ENCODE results near the gene OSBPL9. TPM values are rescaled to one million over a fixed set of nuclear protein-coding genes. Genes with fewer than 3 reads are reported as not detected.

Gene OSBPL9
- total RNA-seq, 1 experiment from 2014 or later: 128 TPM

DNA sequence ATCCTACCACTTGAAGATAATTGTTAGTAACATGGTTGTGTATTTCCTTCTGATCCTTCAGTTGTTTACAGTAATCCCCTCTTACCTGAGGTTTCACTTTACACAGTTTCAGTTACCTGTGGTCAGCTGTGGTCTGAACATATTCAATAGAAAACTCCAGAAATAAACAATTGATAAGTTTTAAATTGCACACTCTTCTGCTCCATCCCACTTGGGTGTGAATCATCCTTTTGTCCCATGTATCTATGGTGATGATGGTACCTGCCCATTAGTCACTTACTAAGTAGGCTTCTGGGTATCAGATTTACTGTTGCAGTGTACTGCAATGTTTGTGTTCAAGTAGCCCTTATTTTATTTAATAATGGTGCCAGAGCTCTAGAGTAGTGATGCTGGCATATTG is 62.5 kb downstream of the OSBPL9 start:
- H3K79me2 ChIP-seq (ENCODE audit: low read length): no peaks in the 10 kb centered on the region
- H3K36me3 ChIP-seq (ENCODE audit: insufficient read depth, low read length): no peaks in the 10 kb centered on the region
- no peaks in the 10 kb centered on the region for H3K4me1 ChIP-seq (ENCODE audit: low read length)
- H3K4me3 ChIP-seq (ENCODE audit: low read length): no peak overlapping the region
- H3K9me2 ChIP-seq (replicated peaks; ENCODE audit: insufficient read depth, low read length): no peaks in the 10 kb centered on the region
- no peaks in the 10 kb centered on the region for H3K27me3 ChIP-seq (ENCODE audit: low read length)
- H3K9ac ChIP-seq (ENCODE audit: low read length): no peak overlapping the region
- no peak overlapping the region for H3K4me2 ChIP-seq (ENCODE audit: low read depth, low read length, poor library complexity, severe bottlenecking)
- H4K20me1 ChIP-seq (ENCODE audit: insufficient read depth, low read depth, low read length): peaks cover 10% of the 10 kb centered on the region; the same call in 1 of the 2 replicates
- DNase-seq: no peak
- H2AFZ ChIP-seq (ENCODE audit: low read length): no peak overlapping the region
- H3K27ac ChIP-seq (ENCODE audit: low read length): no peak overlapping the region
- no peaks in the 10 kb centered on the region for H3K9me3 ChIP-seq (ENCODE audit: low read length)

DNA sequence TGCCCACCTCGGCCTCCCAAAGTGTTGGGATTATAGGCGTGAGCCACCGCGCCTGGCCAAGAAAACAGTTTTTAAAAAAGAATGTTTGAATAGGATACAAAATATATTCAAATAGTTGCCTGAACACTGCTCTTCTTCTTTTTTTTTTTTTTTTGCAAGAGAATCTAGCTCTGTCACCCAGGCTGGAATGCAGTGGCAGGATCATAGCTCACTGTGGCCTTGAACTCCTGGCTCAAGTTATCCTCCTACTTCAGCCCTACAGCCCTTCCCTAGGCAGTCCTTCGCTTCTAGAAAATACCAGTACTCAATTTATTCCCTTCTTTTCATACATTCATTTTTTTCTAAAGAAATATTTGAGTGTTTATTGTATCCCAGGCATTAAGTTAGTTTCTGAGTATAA is 67.9 kb downstream of the OSBPL9 start:
- no peak overlapping the region for H3K4me2 ChIP-seq (ENCODE audit: low read depth, low read length, poor library complexity, severe bottlenecking)
- H3K4me1 ChIP-seq (ENCODE audit: low read length): no peaks in the 10 kb centered on the region
- H3K4me3 ChIP-seq (ENCODE audit: low read length): no peak overlapping the region
- H3K9me3 ChIP-seq (ENCODE audit: low read length): no peaks in the 10 kb centered on the region
- no peaks in the 10 kb centered on the region for H3K9me2 ChIP-seq (replicated peaks; ENCODE audit: insufficient read depth, low read length)
- H3K27ac ChIP-seq (ENCODE audit: low read length): no peak overlapping the region
- H3K36me3 ChIP-seq (ENCODE audit: insufficient read depth, low read length): no peaks in the 10 kb centered on the region
- no peak overlapping the region for H2AFZ ChIP-seq (ENCODE audit: low read length)
- no peaks in the 10 kb centered on the region for H3K79me2 ChIP-seq (ENCODE audit: low read length)
- peak; percentile 20 for DNase-seq
- no peak overlapping the region for H3K9ac ChIP-seq (ENCODE audit: low read length)
- peaks cover 18% of the 10 kb centered on the region for H4K20me1 ChIP-seq (ENCODE audit: insufficient read depth, low read depth, low read length)
- H3K27me3 ChIP-seq (ENCODE audit: low read length): no peaks in the 10 kb centered on the region

DNA sequence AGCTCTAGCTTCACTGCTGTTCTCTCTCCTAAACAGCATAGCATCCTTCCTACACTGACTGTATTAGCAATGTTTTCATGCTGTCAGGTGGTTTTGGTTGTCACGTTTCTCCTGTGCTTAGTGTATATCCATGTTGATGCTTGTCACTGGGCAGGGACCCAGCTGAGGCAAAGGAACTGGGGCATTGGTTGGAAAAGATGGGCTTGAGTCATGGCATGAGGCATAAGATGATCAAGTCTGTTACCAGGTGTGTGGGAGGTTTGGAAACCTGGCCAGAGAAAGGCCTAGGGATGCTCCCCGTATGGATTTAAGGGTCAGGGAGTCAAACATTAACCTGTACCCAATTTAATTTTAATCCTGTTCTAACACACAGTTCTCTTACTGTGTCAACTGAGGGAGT is 69.6 kb downstream of the OSBPL9 start:
- no peaks in the 10 kb centered on the region for H3K4me1 ChIP-seq (ENCODE audit: low read length)
- H3K36me3 ChIP-seq (ENCODE audit: insufficient read depth, low read length): no peaks in the 10 kb centered on the region
- H3K9ac ChIP-seq (ENCODE audit: low read length): no peak overlapping the region
- H3K4me3 ChIP-seq (ENCODE audit: low read length): no peak overlapping the region
- H3K9me3 ChIP-seq (ENCODE audit: low read length): no peaks in the 10 kb centered on the region
- peaks cover 26% of the 10 kb centered on the region for H4K20me1 ChIP-seq (ENCODE audit: insufficient read depth, low read depth, low read length)
- peak; percentile 12 for DNase-seq
- H2AFZ ChIP-seq (ENCODE audit: low read length): no peak overlapping the region
- H3K9me2 ChIP-seq (replicated peaks; ENCODE audit: insufficient read depth, low read length): no peaks in the 10 kb centered on the region
- H3K27me3 ChIP-seq (ENCODE audit: low read length): no peaks in the 10 kb centered on the region
- no peak overlapping the region for H3K27ac ChIP-seq (ENCODE audit: low read length)
- H3K4me2 ChIP-seq (ENCODE audit: low read depth, low read length, poor library complexity, severe bottlenecking): no peak overlapping the region
- H3K79me2 ChIP-seq (ENCODE audit: low read length): no peaks in the 10 kb centered on the region

DNA sequence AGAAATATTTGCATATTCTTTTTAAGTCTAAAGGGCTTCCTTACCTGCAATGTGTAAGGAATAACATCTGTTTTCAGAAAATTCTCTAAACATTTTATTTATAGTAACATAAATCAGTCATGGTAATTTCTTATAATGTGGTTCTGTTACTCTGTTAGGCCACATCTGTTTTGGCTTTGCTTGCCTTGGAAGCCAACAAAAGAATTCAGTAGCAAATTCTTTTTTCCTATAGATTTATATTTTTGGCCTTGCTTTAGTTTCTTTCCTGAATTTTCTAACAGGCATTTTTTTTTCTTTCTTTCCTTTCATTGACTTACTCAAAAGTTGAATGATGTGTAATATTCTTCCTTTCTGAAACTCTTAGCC is 72.2 kb downstream of the OSBPL9 start:
- Histone ChIP-seq H3K9me2 (replicated peaks; ENCODE audit: insufficient read depth, low read length) (no peaks in the 10 kb centered on the region), H4K20me1 (ENCODE audit: insufficient read depth, low read depth, low read length) (peaks cover 36% of the 10 kb centered on the region), H3K36me3 (ENCODE audit: insufficient read depth, low read length) (no peaks in the 10 kb centered on the region), H3K27ac (ENCODE audit: low read length) (no peak overlapping the region), H3K9me3 (ENCODE audit: low read length) (no peaks in the 10 kb centered on the region), H3K79me2 (ENCODE audit: low read length) (no peaks in the 10 kb centered on the region), H3K27me3 (ENCODE audit: low read length) (no peaks in the 10 kb centered on the region), H3K4me1 (ENCODE audit: low read length) (no peaks in the 10 kb centered on the region), H3K9ac (ENCODE audit: low read length) (no peak overlapping the region), H3K4me3 (ENCODE audit: low read length) (no peak overlapping the region), H3K4me2 (ENCODE audit: low read depth, low read length, poor library complexity, severe bottlenecking) (no peak overlapping the region), H2AFZ (ENCODE audit: low read length) (no peak overlapping the region)
- no peak for DNase-seq

DNA sequence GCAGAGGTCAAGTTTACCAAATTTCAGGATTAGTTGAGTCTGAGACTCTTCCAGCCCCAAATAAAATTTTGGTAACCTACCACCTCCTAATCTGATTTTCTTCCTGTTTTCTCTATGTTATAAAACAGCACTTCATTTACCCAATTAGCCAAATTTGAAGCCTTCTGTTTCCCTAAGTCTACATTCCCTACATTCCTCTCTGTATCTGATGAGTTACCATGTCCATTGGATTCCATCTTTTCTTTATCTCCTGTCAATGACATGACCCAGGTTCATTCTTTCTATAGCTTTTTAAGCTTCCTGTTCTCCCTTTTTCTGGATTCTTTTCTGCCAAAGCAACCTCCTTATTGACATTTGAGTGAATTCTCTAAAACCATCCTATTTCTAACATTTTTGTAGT is 72.8 kb downstream of the OSBPL9 start:
- Histone ChIP-seq H3K27me3 (ENCODE audit: low read length) (no peaks in the 10 kb centered on the region), H3K79me2 (ENCODE audit: low read length) (no peaks in the 10 kb centered on the region), H3K9me2 (replicated peaks; ENCODE audit: insufficient read depth, low read length) (no peaks in the 10 kb centered on the region), H3K27ac (ENCODE audit: low read length) (no peak overlapping the region), H3K36me3 (ENCODE audit: insufficient read depth, low read length) (no peaks in the 10 kb centered on the region), H4K20me1 (ENCODE audit: insufficient read depth, low read depth, low read length) (peaks cover 36% of the 10 kb centered on the region), H2AFZ (ENCODE audit: low read length) (no peak overlapping the region), H3K4me3 (ENCODE audit: low read length) (no peak overlapping the region), H3K4me1 (ENCODE audit: low read length) (no peaks in the 10 kb centered on the region), H3K4me2 (ENCODE audit: low read depth, low read length, poor library complexity, severe bottlenecking) (no peak overlapping the region), H3K9ac (ENCODE audit: low read length) (no peak overlapping the region), H3K9me3 (ENCODE audit: low read length) (no peaks in the 10 kb centered on the region)
- DNase-seq: peak; percentile 7

DNA sequence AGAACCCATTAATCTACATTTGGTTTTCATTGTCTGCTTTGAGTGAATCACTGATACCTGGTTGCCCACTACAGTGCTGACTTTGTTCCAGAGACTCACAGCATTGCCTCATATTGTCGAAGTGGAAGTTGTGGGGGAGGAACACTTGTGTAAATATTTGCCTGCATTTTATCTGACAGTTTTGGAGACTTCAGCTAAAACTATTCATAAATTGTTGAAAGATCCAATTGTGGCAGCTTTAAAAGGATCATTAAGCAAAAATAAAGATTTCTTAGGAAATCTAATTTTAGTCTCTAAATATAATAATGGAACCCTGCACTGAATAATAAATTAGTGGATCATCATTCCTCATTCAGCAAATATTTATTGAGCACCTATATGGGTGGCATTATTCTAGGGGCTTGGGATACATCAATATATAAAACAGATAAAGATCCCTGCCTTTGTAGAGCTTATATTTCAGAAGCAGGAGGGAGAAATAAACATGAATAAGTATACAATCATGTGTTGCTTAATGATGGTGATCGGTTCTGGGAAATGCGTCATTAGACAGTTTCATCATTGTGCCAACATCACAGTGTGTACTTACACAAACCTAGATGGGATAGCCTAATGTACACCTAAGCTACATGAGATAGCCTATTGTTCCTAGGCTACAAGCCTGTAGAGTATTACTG is 73.5 kb downstream of the OSBPL9 start:
- Histone ChIP-seq H3K9ac (ENCODE audit: low read length) (no peak overlapping the region), H4K20me1 (ENCODE audit: insufficient read depth, low read depth, low read length) (peaks cover 39% of the 10 kb centered on the region), H3K36me3 (ENCODE audit: insufficient read depth, low read length) (no peaks in the 10 kb centered on the region), H3K9me3 (ENCODE audit: low read length) (no peaks in the 10 kb centered on the region), H3K4me2 (ENCODE audit: low read depth, low read length, poor library complexity, severe bottlenecking) (no peak overlapping the region), H3K4me1 (ENCODE audit: low read length) (no peaks in the 10 kb centered on the region), H3K27me3 (ENCODE audit: low read length) (no peaks in the 10 kb centered on the region), H3K9me2 (replicated peaks; ENCODE audit: insufficient read depth, low read length) (no peaks in the 10 kb centered on the region), H3K27ac (ENCODE audit: low read length) (no peak overlapping the region), H3K79me2 (ENCODE audit: low read length) (no peaks in the 10 kb centered on the region), H3K4me3 (ENCODE audit: low read length) (no peak overlapping the region), H2AFZ (ENCODE audit: low read length) (no peak overlapping the region)
- DNase-seq: peak; percentile 16

DNA sequence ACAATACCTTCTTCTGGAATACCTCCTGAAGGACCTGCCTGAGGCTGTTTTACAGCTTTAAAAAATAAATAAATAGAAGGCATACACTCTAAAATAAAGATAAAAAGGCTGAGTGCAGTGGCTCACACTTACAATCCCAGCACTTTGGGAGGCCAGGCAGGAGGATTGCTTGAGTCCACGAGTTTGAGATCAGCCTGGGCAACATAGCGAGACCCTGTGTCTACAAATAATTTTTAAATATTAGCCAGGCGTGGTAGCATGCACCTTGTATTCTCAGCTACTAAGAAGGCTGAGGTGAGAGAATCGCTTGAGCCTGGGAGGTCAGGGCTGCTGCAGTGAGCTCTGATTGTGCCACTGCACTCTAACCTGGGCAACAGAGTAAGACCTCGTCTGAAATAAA is 75.0 kb downstream of the OSBPL9 start:
- Histone ChIP-seq H3K9me3 (ENCODE audit: low read length) (no peaks in the 10 kb centered on the region), H3K27ac (ENCODE audit: low read length) (no peak overlapping the region), H3K36me3 (ENCODE audit: insufficient read depth, low read length) (no peaks in the 10 kb centered on the region), H3K4me1 (ENCODE audit: low read length) (no peaks in the 10 kb centered on the region), H3K4me2 (ENCODE audit: low read depth, low read length, poor library complexity, severe bottlenecking) (no peak overlapping the region), H3K27me3 (ENCODE audit: low read length) (no peaks in the 10 kb centered on the region), H3K9me2 (replicated peaks; ENCODE audit: insufficient read depth, low read length) (no peaks in the 10 kb centered on the region), H4K20me1 (ENCODE audit: insufficient read depth, low read depth, low read length) (peaks cover 40% of the 10 kb centered on the region), H3K9ac (ENCODE audit: low read length) (no peak overlapping the region), H3K79me2 (ENCODE audit: low read length) (no peaks in the 10 kb centered on the region), H2AFZ (ENCODE audit: low read length) (no peak overlapping the region), H3K4me3 (ENCODE audit: low read length) (no peak overlapping the region)
- no peak for DNase-seq

DNA sequence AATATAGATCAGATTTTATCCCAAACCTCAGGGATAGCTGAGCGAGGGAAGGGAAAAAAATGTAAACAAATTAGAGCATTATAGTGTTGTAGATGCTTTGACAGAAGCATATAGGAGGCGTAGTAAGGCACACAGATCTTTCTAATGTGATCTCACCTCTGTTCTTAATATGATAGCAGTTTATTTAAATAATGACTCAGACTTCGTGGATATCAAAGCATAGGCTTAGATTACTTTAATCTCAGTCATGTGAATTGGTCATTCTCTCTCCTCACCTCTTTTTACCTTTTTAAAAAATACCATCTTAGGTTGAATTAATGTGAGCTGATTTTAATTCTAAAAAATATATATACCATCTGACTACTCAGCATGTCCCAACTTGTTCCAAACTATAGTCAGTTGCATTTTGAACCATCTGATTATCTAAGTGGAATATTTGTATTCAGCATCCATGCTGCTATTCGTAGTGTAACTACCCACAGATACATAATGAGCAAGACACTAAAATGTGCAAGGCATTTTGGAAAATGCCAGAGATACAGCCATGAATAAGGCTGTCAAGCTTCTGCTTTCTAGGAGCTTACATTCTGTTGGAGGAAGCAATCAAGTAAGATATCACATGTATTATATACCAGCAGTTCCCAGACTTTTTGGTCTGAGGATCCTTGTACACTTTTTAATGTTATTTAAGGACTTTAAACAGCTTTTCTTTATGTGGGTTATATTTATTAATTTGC is 76.7 kb downstream of the OSBPL9 start:
- Histone ChIP-seq H2AFZ (ENCODE audit: low read length) (no peak overlapping the region), H3K9ac (ENCODE audit: low read length) (no peak overlapping the region), H3K36me3 (ENCODE audit: insufficient read depth, low read length) (no peaks in the 10 kb centered on the region), H3K4me2 (ENCODE audit: low read depth, low read length, poor library complexity, severe bottlenecking) (no peak overlapping the region), H3K9me2 (replicated peaks; ENCODE audit: insufficient read depth, low read length) (no peaks in the 10 kb centered on the region), H3K4me1 (ENCODE audit: low read length) (no peaks in the 10 kb centered on the region), H3K4me3 (ENCODE audit: low read length) (no peak overlapping the region), H3K9me3 (ENCODE audit: low read length) (no peaks in the 10 kb centered on the region), H4K20me1 (ENCODE audit: insufficient read depth, low read depth, low read length) (peaks cover 35% of the 10 kb centered on the region; the same call in 1 of the 2 replicates), H3K79me2 (ENCODE audit: low read length) (no peaks in the 10 kb centered on the region), H3K27me3 (ENCODE audit: low read length) (no peaks in the 10 kb centered on the region), H3K27ac (ENCODE audit: low read length) (no peak overlapping the region)
- peak; percentile 39 for DNase-seq
